GM12891 (cell line): ENCODE data around the gene PTPN5.

Source experiments
- DNase-seq: peaks from one replicate; pipeline ENCODE4 v3.0.0; 2011; ENCODE audit warnings: low spot score; ENCODE audit not compliant: insufficient read length
- FAIRE-seq: peaks from 2 replicates; lab custom pipeline; 2011; peaks lifted over from hg19 to GRCh38; lab: Jason Lieb, UNC
- PAX5 ChIP-seq: IDR thresholded peaks from 2 replicates; pipeline ENCODE4 v1.6.1; 2011; ENCODE audit warnings: low read length, moderate library complexity, mild to moderate bottlenecking; ENCODE audit not compliant: insufficient read depth, severe bottlenecking
- POLR2A ChIP-seq: IDR thresholded peaks from 2 replicates; pipeline ENCODE4 v1.6.1; 2011; ENCODE audit warnings: low read depth, low read length, control low read depth
- POLR2AphosphoS5 ChIP-seq: IDR thresholded peaks from 2 replicates; pipeline ENCODE4 v1.6.1; 2011; ENCODE audit warnings: low read depth, low read length, control low read depth
- POU2F2 ChIP-seq: IDR thresholded peaks from 2 replicates; pipeline ENCODE4 v1.6.1; 2011; ENCODE audit warnings: low read depth, mild to moderate bottlenecking, control low read depth, low read length, moderate library complexity
- SPI1 ChIP-seq: IDR thresholded peaks from 2 replicates; pipeline ENCODE4 v1.6.1; 2011; ENCODE audit warnings: low read depth, low read length, control low read depth
- TAF1 ChIP-seq: IDR thresholded peaks from 2 replicates; pipeline ENCODE4 v1.6.1; 2011; ENCODE audit warnings: low read depth, low read length, control low read depth

The PTPN5 gene

GRCh38 chr11:18792827-18793226, 1.2 kb upstream of the PTPN5 start:
- TF ChIP-seq POLR2A (no peak), POLR2AphosphoS5 (no peak), POU2F2 (no peak), SPI1 (no peak), PAX5 (no peak), TAF1 (no peak)
- DNase-seq: no peak

DNA sequence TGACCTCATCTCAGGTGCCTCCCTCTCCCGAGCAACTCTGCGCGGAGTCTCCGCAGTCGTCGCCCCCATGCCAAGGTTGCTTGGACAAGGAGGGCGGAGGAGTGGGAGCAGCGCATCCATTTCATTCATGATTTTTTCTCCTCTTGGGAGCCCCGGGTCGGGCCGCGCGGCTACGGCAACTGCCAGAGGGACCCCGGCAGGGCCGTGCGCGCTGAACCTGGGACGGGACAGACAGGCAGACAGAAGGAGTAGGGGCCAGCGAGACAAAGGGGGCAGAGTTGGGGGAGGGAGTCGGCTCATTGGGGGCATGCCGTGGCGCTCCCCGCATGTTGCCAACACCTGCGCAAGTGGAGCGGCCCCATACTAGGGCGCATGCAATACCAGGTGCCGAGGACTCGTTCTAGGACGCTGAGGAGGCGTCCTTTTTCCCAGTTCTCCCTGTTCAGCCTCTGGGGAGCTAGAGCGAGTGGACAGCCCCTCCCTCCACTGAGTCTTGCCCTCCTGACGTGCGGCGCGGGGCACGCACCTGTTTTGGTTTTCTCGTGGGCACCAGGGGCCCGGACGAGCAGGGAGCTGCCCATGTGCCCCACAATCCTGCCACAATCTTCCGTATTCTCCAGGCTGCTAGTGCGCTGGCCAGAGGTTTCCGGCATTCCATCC, 501 bp upstream of the PTPN5 start:
- DNase-seq (peak; percentile 23), FAIRE-seq (no peak)

More at GRCh38 chr11:18792827-18793226, 1.2 kb upstream of the PTPN5 start:
- no peak for FAIRE-seq

DNA sequence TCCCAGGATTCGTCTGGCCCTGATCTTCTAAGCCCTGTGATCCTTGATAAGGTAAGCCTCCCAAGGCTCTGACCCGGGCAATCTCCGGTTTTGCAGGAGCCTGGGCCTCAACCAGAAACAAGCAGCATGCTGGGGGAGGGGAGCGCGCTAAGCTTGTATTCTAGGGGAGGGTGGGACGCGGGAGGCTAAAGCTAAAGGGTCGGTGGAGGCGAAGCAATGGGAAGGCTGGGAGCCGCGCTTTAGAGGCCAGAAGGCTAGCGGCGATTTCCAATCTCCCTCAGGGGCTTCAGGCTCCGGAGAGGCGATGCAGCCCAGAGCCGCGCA, 753 bp downstream of the PTPN5 start:
- FAIRE-seq: no peak
- no peak for TF ChIP-seq POLR2AphosphoS5
- TF ChIP-seq POU2F2: no peak
- TF ChIP-seq POLR2A: no peak
- TF ChIP-seq SPI1: no peak
- TF ChIP-seq TAF1: no peak
- no peak for TF ChIP-seq PAX5
- no peak for DNase-seq

More for the DNA sequence above, 501 bp upstream of the PTPN5 start:
- no peak for TF ChIP-seq PAX5
- no peak for TF ChIP-seq POU2F2

GRCh38 chr11:18789942-18790341, 1.7 kb downstream of the PTPN5 start:
- DNase-seq: no peak
- TF ChIP-seq TAF1 (no peak), POLR2A (no peak), POU2F2 (no peak), SPI1 (no peak), PAX5 (no peak), POLR2AphosphoS5 (no peak)
- no peak for FAIRE-seq

DNA sequence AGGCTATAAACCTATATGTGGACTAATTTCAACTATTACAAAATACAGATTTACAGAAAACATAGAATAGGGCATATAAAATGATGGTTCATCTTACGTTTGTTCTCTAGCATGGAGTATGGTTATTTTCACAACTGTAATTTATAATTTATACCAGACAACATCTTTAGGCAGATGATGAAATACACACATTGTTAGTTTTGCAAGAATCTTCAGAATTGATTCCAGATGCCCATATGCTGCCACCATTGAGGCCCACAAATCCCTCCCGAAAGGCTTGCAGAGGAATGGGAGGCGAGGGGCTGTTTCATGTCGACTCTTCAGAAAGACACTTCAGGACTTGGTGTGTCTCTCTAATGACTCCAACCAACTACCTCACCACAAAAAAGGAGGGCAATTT, 6.2 kb downstream of the PTPN5 start:
- TF ChIP-seq POLR2A (no peak), POLR2AphosphoS5 (no peak), POU2F2 (no peak), TAF1 (no peak), SPI1 (no peak), PAX5 (no peak)
- DNase-seq (no peak), FAIRE-seq (no peak)

DNA sequence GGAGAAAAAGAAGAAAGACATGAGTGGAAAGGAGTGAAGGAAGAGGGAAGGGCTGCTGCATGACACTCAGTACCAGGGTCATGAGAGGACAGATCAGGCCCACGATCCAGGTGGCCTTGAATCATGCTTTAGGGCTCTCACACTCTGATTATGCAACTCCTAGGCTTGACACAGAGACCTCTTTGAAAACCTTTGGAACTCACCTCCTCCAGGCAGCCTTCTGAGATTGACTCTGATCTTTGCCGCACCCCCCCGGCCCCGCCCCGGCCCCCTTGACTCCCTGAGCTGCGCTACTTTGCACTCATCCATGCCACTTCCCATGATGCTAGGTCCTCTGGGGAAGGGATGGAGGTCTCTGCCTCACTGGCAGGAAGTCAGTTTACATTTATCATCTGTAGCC, 10.7 kb downstream of the PTPN5 start:
- FAIRE-seq (no peak), DNase-seq (no peak)
- TF ChIP-seq SPI1 (no peak), PAX5 (no peak), TAF1 (no peak), POU2F2 (no peak), POLR2AphosphoS5 (no peak), POLR2A (no peak)

DNA sequence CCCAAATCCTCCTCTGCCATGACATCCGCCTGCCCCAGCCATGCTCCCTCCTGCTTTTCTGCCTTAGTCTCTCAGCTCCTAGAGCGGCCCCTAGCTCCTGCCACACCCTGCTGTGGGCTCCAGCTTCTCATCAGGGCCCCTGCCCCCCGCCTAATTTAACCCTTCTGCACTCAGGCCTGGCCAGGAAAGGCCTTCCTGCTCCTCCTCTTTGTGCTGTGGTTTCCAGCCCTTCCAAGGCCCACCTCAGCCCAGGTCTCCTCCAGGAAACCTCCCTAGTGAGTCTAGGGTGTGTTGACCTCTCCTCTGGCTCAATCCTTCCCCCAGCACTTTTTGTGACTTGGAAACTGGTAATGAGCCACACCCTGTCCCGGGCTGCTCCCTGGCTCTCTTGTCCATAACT, 11.3 kb downstream of the PTPN5 start:
- no peak for DNase-seq
- TF ChIP-seq SPI1 (no peak), POLR2AphosphoS5 (no peak), POLR2A (no peak), PAX5 (no peak), POU2F2 (no peak), TAF1 (no peak)
- FAIRE-seq: no peak

GRCh38 chr11:18778468-18778867, 13.1 kb downstream of the PTPN5 start:
- DNase-seq (no peak), FAIRE-seq (no peak)
- no peak for TF ChIP-seq SPI1

DNA sequence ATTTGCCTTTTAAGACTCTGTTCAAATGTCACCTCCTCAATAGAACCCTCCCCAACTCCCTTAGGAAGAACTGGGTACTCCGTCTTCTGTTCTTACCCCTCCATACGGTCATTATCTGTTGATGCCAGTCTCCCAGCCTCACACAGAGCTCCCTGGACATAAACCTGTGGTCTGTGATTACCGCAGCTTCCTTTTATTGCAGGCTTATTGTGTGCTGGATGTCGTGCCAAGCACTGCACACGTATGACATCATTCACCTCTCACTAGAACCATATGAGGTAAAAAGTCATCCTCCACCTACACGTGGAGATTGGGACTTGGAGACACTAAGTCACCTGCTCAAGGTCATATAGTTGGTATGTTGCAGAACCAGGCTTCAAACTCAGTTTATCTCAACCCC, 15.3 kb downstream of the PTPN5 start:
- no peak for FAIRE-seq
- DNase-seq: no peak
- TF ChIP-seq POLR2AphosphoS5: no peak
- TF ChIP-seq POLR2A: no peak
- TF ChIP-seq POU2F2: no peak
- TF ChIP-seq SPI1: no peak
- no peak for TF ChIP-seq PAX5
- TF ChIP-seq TAF1: no peak

DNA sequence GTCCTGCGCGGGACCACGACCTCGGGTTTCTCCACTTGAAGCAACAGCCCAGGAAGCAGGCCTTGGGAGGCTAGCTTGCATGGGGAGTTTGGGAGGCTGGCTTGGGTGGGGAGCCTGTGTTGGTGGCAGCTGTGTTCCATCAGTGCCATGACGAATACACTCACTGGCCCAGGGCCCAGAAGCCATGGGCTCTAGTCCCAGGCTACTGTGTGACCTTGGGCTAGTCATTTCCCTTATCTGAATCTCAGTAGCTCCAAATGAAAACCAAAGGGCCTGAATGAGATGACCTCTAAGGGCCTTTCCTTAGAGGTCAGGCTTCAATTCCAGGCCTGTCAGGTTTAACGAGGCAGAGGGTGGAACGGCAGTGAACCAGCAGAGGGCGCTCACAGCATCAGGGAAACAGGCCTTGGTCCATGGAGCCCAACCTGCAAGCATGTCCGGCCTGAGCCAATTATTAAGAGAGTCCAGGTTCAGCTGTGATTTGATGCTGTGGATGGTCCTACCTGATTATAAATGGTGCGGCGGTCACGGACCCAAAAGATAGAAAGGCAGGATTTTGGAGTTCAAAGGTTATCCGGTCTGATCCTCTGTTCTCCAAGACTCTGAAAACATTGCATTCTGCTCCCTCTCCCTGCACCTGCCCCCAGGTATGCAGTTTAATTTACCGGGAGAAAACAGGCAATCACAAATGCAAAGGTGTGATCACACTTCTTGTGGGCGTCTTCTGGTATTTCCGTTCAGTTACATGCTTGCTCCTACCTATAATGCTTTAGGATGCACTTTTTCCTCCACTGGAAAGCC, 15.9 kb downstream of the PTPN5 start:
- TF ChIP-seq PAX5 (no peak), SPI1 (no peak), POU2F2 (no peak), POLR2AphosphoS5 (no peak), POLR2A (no peak), TAF1 (no peak)
- peak; percentile 82 for FAIRE-seq
- DNase-seq: peak; percentile 49

DNA sequence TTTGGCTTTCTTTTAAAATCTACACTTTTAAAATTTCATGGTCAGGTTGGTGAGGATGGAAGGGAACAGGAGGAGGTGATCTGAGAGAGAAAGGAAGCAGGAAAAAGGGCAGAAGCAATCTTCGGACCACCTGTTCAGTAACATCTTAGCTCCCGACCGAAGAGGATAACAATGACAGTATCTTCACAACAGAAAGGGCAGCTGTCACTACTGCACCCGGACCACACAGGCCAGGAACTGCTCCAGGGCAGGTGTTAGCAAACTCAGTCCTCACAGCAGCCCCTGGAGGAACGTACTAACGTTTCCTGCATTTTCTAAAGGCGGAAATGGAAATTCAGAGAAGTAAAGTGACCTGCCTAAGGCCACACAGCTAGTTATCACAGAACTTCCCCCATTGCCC, 16.8 kb downstream of the PTPN5 start:
- FAIRE-seq (no peak), DNase-seq (no peak)
- no peak for TF ChIP-seq SPI1
- no peak for TF ChIP-seq POLR2A
- TF ChIP-seq POLR2AphosphoS5: no peak
- TF ChIP-seq PAX5: no peak
- TF ChIP-seq POU2F2: no peak
- no peak for TF ChIP-seq TAF1
